HCT116 (cell line): ENCODE measurements around the gene CSNK1D. TPM values are rescaled to one million over a fixed set of nuclear protein-coding genes. Genes with fewer than 3 reads are reported as not detected.
"Not testable (repeated sequence)": the region's sequence is repeated elsewhere in the genome, so short reads cannot be mapped to it uniquely, and the experiment has no call there.

ENCODE experiments used
- ATAC-seq: fragments of 200-7000 bp; cut with Tn5 transposase; 2 replicates; pipeline ENCODE4 v1.9.1; 2020; ENCODE audit warnings: mild to moderate bottlenecking, moderate library complexity
- BruUV-seq: library from RNA; stranded (reverse); fragments of 400-500 nt; replicated peaks from 2 replicates; lab custom pipeline; 2021; lab: Mats Ljungman, UMichigan
- CTCF ChIA-PET: fragments of 300-600 bp; sonication (Branson Sonifier 250); formaldehyde crosslinking; loops from one replicate; lab custom pipeline; 2021; ENCODE audit warnings: antibody characterized with exemption; lab: Charles Lee
- POLR2A ChIA-PET: fragments of 300-600, 350-600 bp; sonication (Branson Sonifier 250); formaldehyde crosslinking; loops from one replicate; lab custom pipeline; 2021; ENCODE audit warnings: antibody characterized with exemption; lab: Charles Lee
- RAD21 ChIA-PET, 2 experiments: fragments of 300-600 bp; sonication (Branson Sonifier 250); formaldehyde crosslinking; loops; one replicate each; lab custom pipeline; 2023; ENCODE audit warnings: low total read pairs in 2 of 2; ENCODE audit not compliant: uncharacterized antibody in 2 of 2, unreplicated experiment in 2 of 2, low non-redundant PET in 1 of 2; lab: Charles Lee
- DNase-seq: peaks from one replicate; pipeline ENCODE4 v3.0.0-alpha.2; 2010; ENCODE audit warnings: low read depth, low spot score
- H2AFZ ChIP-seq: fragments of 200-600 bp; shearing (Covaris generic), sonication (generic); 2 replicates; pipeline ENCODE4 v1.6.1; 2017; ENCODE audit warnings: low read depth, mixed run types, mixed read lengths, antibody characterized with exemption, low read length; ENCODE audit not compliant: poor library complexity, severe bottlenecking
- H3K27ac ChIP-seq: 2 replicates; pipeline ENCODE4 v1.5.1; 2012; ENCODE audit warnings: low read depth, low read length
- H3K27me3 ChIP-seq: fragments of 200-600 bp; sonication (generic); 2 replicates; pipeline ENCODE4 v1.6.1; 2016; ENCODE audit warnings: mixed run types, low read length, mixed read lengths; ENCODE audit not compliant: insufficient read depth
- H3K36me3 ChIP-seq, 2 experiments: fragments of 200-500 bp in 1 of 2; fragments of 200-600 bp in 1 of 2; sonication (Bioruptor generic) in 1 of 2; sonication (generic) in 1 of 2; 2 replicates each; pipeline versions ENCODE4 v1.5.1 to v1.6.1; 2014 to 2016; ENCODE audit warnings: low read length in 2 of 2, inconsistent platforms in 1 of 2, mixed read lengths in 1 of 2, mixed run types in 1 of 2; ENCODE audit not compliant: insufficient read depth in 2 of 2, control insufficient read depth in 1 of 2
- H3K4me1 ChIP-seq, 2 experiments: fragments of 200-600 bp in 1 of 2; sonication (generic) in 1 of 2; 2 replicates each; pipeline versions ENCODE4 v1.5.1 to v1.6.1; 2012 to 2017; ENCODE audit warnings: low read length in 2 of 2, inconsistent platforms in 1 of 2, mild to moderate bottlenecking in 1 of 2, mixed read lengths in 1 of 2, mixed run types in 1 of 2, moderate library complexity in 1 of 2; ENCODE audit not compliant: insufficient read depth in 2 of 2, control insufficient read depth in 1 of 2
- H3K4me2 ChIP-seq: fragments of 200-600 bp; sonication (generic); 2 replicates; pipeline ENCODE4 v1.6.1; 2017; ENCODE audit warnings: mixed run types, low read length, mixed read lengths
- H3K4me3 ChIP-seq, 2 experiments: fragments of 200-600 bp in 1 of 2; sonication (generic) in 1 of 2; replicated peaks in 1 of 2; 2 replicates each; pipeline ENCODE4 v1.5.1; 2011 to 2016; ENCODE audit warnings: low read length in 2 of 2, control low read depth in 1 of 2, low read depth in 1 of 2, mild to moderate bottlenecking in 1 of 2, mixed read lengths in 1 of 2, mixed run types in 1 of 2
- H3K79me2 ChIP-seq: fragments of 200-600 bp; sonication (generic); 2 replicates; pipeline ENCODE4 v1.6.1; 2017; ENCODE audit warnings: mild to moderate bottlenecking, mixed run types, low read length, moderate library complexity, mixed read lengths; ENCODE audit not compliant: insufficient read depth
- H3K9ac ChIP-seq: fragments of 200-600 bp; sonication (generic); 2 replicates; pipeline ENCODE4 v1.6.1; 2016; ENCODE audit warnings: low read length, mixed read lengths
- H3K9me2 ChIP-seq: fragments of 200-600 bp; sonication (generic), shearing (Covaris generic); 2 replicates; pipeline ENCODE4 v1.6.1; 2017; ENCODE audit warnings: mixed run types, mild to moderate bottlenecking, moderate library complexity; ENCODE audit not compliant: insufficient read depth
- H3K9me3 ChIP-seq, 2 experiments: fragments of 200-500 bp in 1 of 2; fragments of 200-600 bp in 1 of 2; sonication (Bioruptor generic) in 1 of 2; sonication (generic) in 1 of 2; 2 replicates each; pipeline ENCODE4 v1.6.1; 2014 to 2017; ENCODE audit warnings: low read length in 2 of 2, mixed read lengths in 2 of 2, inconsistent platforms in 1 of 2, low read depth in 1 of 2, mild to moderate bottlenecking in 1 of 2, mixed run types in 1 of 2, moderate library complexity in 1 of 2; ENCODE audit not compliant: control insufficient read depth in 1 of 2, insufficient read depth in 1 of 2
- H4K20me1 ChIP-seq: fragments of 200-600 bp; sonication (generic), shearing (Covaris generic); 2 replicates; pipeline ENCODE4 v1.6.1; 2017; ENCODE audit warnings: mixed run types, mild to moderate bottlenecking, moderate library complexity; ENCODE audit not compliant: insufficient read depth
- ELF1 ChIP-seq: IDR thresholded peaks from 2 replicates; pipeline ENCODE4 v1.6.1; 2012; ENCODE audit warnings: low read depth, borderline replicate concordance
- JUND ChIP-seq: IDR thresholded peaks from 2 replicates; pipeline ENCODE4 v1.6.1; 2012
- intact Hi-C: fragments of 100-400 bp; cut with micrococcal nuclease; formaldehyde crosslinking; loops from 2 replicates; pipeline ENCODE4 v1.10.0; 2022
- total RNA-seq: library from RNA; stranded (reverse); gene quantifications from one replicate; pipeline ENCODE4 v1.2.1, GENCODE V29; 2021; ENCODE audit not compliant: unreplicated experiment

The CSNK1D gene
- total RNA-seq, 1 experiment from 2014 or later: 176 TPM

DNA sequence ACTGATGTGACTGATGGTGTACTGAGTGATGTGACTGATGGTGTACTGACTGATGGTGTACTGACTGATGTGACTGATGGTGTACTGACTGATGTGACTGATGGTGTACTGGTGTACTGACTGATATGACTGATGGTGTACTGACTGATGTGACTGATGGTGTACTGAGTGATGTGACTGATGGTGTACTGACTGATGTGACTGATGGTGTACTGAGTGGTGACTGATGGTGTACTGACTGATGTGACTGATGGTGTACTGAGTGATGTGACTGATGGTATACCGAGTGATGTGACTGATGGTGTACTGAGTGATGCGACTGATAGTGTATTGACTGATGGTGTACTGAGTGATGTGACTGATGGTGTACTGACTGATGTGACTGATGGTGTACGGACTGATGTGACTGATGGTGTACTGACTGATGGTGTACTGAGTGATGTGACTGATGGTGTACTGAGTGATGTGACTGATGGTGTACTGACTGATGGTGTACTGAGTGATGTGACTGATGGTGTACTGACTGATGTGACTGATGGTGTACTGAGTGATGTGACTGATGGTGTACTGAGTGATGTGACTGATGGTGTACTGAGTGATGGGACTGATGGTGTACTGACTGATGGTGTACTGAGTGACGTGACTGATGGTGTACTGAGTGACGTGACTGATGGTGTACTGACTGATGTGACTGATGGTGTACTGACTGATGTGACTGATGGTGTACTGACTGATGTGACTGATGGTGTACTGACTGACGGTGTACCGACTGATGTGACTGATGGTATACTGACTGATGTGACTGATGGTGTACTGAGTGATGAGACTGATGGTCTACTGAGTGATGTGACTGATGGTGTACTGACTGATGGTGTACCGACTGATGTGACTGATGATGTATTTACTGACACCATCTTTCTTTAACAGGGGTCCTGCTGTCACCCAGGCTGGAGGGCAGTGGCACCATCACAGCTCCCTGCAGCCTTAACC, 13.2 kb downstream of the CSNK1D start:
- intact Hi-C loops, BruUV-seq, H3K9me3 ChIP-seq, H3K4me2 ChIP-seq, H3K9ac ChIP-seq, H3K4me1 ChIP-seq, POLR2A ChIA-PET, H3K9me2 ChIP-seq, ATAC-seq, RAD21 ChIA-PET, CTCF ChIA-PET, H2AFZ ChIP-seq, H3K27me3 ChIP-seq, H3K27ac ChIP-seq, H3K4me3 ChIP-seq, DNase-seq: not testable (repeated sequence)
- peaks cover 83 to 95% of the 10 kb centered on the region in 2 experiments for H3K36me3 ChIP-seq
- H3K79me2 ChIP-seq: peaks cover 99% of the 10 kb centered on the region
- peaks cover 20% of the 10 kb centered on the region; the same call in 1 of the 2 replicates for H4K20me1 ChIP-seq

- RAD21 ChIA-PET: no interaction called here
- intact Hi-C loops: no loop called here
- POLR2A ChIA-PET: no interaction called here
Observed at GRCh38 chr17:82258555-82258954, 14.9 kb downstream of the CSNK1D start.

More at GRCh38 chr17:82258555-82258954, 14.9 kb downstream of the CSNK1D start:
- H3K4me1 ChIP-seq: no peaks in the 10 kb centered on the region
- ATAC-seq (no peak), DNase-seq (no peak)
- no peak overlapping the region for H3K4me3 ChIP-seq
- no peak overlapping the region for H2AFZ ChIP-seq
- H3K9ac ChIP-seq: no peak overlapping the region
- peaks cover 70 to 84% of the 10 kb centered on the region in 2 experiments for H3K36me3 ChIP-seq
- peaks cover 0 to 5% of the 10 kb centered on the region in 2 experiments; a peak in 1 of 4 replicates for H3K9me3 ChIP-seq
- H3K27me3 ChIP-seq: no peaks in the 10 kb centered on the region
- peaks cover 13% of the 10 kb centered on the region; the same call in 1 of the 2 replicates for H4K20me1 ChIP-seq
- no TSS peak for BruUV-seq
- TF ChIP-seq JUND (no peak), ELF1 (no peak)
- peaks cover 85% of the 10 kb centered on the region for H3K79me2 ChIP-seq
- H3K27ac ChIP-seq: no peak overlapping the region
- CTCF ChIA-PET: no interaction called here
- H3K9me2 ChIP-seq: no peaks in the 10 kb centered on the region
- no peak overlapping the region for H3K4me2 ChIP-seq
